Stimulated activated CD4-positive, alpha-beta T cell treated with anti-CD3 and anti-CD28 coated beads, Interleukin-4, amount 100 ng/mL, for 4 hours (primary cell): ENCODE results near the gene TCFL5.

ENCODE experiments used
- DNase-seq, 2 experiments: peaks; one replicate each; pipeline ENCODE4 v3.0.0-alpha.2; 2020

Gene TCFL5

GRCh38 chr20:62820962-62821725 is 40.5 kb downstream of the TCFL5 start:
- DNase-seq: no peak

GRCh38 chr20:62820208-62820961 is 41.2 kb downstream of the TCFL5 start:
- no peak for DNase-seq

GRCh38 chr20:62819494-62820174 is 42.0 kb downstream of the TCFL5 start:
- no peak for DNase-seq

- no peak for DNase-seq
Observed at GRCh38 chr20:62818592-62819493, 42.8 kb downstream of the TCFL5 start.

- no peak for DNase-seq
Observed at GRCh38 chr20:62817975-62818591, 43.5 kb downstream of the TCFL5 start.

GRCh38 chr20:62816884-62817873 is 44.4 kb downstream of the TCFL5 start, which contains the start of gene COL9A3:
Gene COL9A3 (plus strand): TSS chr20:62817050. CDS start chr20:62817065, 15 bp downstream.
- DNase-seq: no peak

- DNase-seq: no peak
Observed at GRCh38 chr20:62816031-62816883, 45.4 kb downstream of the TCFL5 start.

GRCh38 chr20:62815066-62815991 is 46.3 kb downstream of the TCFL5 start:
- no peak for DNase-seq

GRCh38 chr20:62814709-62815065 is 46.9 kb downstream of the TCFL5 start:
- DNase-seq: no peak

- DNase-seq: no peak
Observed at GRCh38 chr20:62814060-62814708, 47.4 kb downstream of the TCFL5 start.

GRCh38 chr20:62813588-62813987 is 48.0 kb downstream of the TCFL5 start:
- DNase-seq: no peak

- DNase-seq: no peak
Observed at GRCh38 chr20:62812907-62813200, 48.8 kb downstream of the TCFL5 start.

- DNase-seq: no peak
Observed at GRCh38 chr20:62812181-62812906, 49.3 kb downstream of the TCFL5 start.

- DNase-seq: no peak
Observed at GRCh38 chr20:62811720-62812119, 49.9 kb downstream of the TCFL5 start.

- DNase-seq: no peak
Observed at GRCh38 chr20:62811320-62811719, 50.3 kb downstream of the TCFL5 start.

GRCh38 chr20:62809530-62810428 is 51.8 kb downstream of the TCFL5 start:
- no peak for DNase-seq
